Endometrial microvascular endothelial cells (primary cell): ENCODE data around the gene CLDN19. TPM values are rescaled to one million over a fixed set of nuclear protein-coding genes. Genes with fewer than 3 reads are reported as not detected.
"Not testable (repeated sequence)": the region's sequence is repeated elsewhere in the genome, so short reads cannot be mapped to it uniquely, and the experiment has no call there.

Experiments
- in situ Hi-C: cut with HindIII; loops from 2 replicates; pipeline ENCODE4 v1.10.0; 2017; ENCODE audit warnings: low sequenced_read_pairs, low pct_unique_long_range_greater_than_20kb; ENCODE audit errors: inconsistent ontology term
- total RNA-seq: library from RNA; depleted of rRNA; stranded (reverse); fragments of >200 nt; gene quantifications from one replicate; pipeline ENCODE4 v1.2.3, GENCODE V29; 2015; ENCODE audit errors: inconsistent ontology term

CLDN19 gene
- total RNA-seq, 1 donor from 2014 or later = not detected

GRCh38 chr1:42725820-42726219 is 14.2 kb downstream of the CLDN19 start:
- in situ Hi-C loops = not testable (repeated sequence)

- in situ Hi-C loops = no loop called here
Observed at GRCh38 chr1:42723511-42723910, 16.5 kb downstream of the CLDN19 start.

GRCh38 chr1:42722403-42722802 is 17.6 kb downstream of the CLDN19 start:
- in situ Hi-C loops = not testable (repeated sequence)

- in situ Hi-C loops = no loop called here
Observed at GRCh38 chr1:42721926-42722325, 18.1 kb downstream of the CLDN19 start.

- in situ Hi-C loops = no loop called here
Observed at GRCh38 chr1:42720868-42721267, 19.2 kb downstream of the CLDN19 start.

- in situ Hi-C loops = not testable (repeated sequence)
Observed at GRCh38 chr1:42714441-42714840, 25.6 kb downstream of the CLDN19 start.

GRCh38 chr1:42713293-42713692 is 26.7 kb downstream of the CLDN19 start:
- in situ Hi-C loops = no loop called here

- in situ Hi-C loops = not testable (repeated sequence)
Observed at GRCh38 chr1:42712808-42713207, 27.2 kb downstream of the CLDN19 start.

GRCh38 chr1:42703888-42704464 is 36.1 kb downstream of the CLDN19 start:
- in situ Hi-C loops = no loop called here

- in situ Hi-C loops = no loop called here
Observed at GRCh38 chr1:42700006-42700405, 40.0 kb downstream of the CLDN19 start.

- in situ Hi-C loops = no loop called here
Observed at GRCh38 chr1:42698081-42698813, 41.8 kb downstream of the CLDN19 start.

GRCh38 chr1:42692911-42693310 is 47.1 kb downstream of the CLDN19 start:
- in situ Hi-C loops = no loop called here

- in situ Hi-C loops = no loop called here
Observed at GRCh38 chr1:42692461-42692860, 47.6 kb downstream of the CLDN19 start.

GRCh38 chr1:42691157-42691498 is 48.9 kb downstream of the CLDN19 start:
- in situ Hi-C loops = no loop called here

GRCh38 chr1:42690477-42691156 is 49.4 kb downstream of the CLDN19 start:
- in situ Hi-C loops = no loop called here

GRCh38 chr1:42689912-42690311 is 50.1 kb downstream of the CLDN19 start:
- in situ Hi-C loops = no loop called here

- in situ Hi-C loops = no loop called here
Observed at GRCh38 chr1:42686418-42686817, 53.6 kb downstream of the CLDN19 start.

- in situ Hi-C loops = no loop called here
Observed at GRCh38 chr1:42684139-42684538, 55.9 kb downstream of the CLDN19 start.
